Left hindlimb (tissue), 1 donor: ENCODE results near the gene PRUNE2.

ENCODE experiments used
- DNase-seq: peaks from one replicate; pipeline ENCODE4 v3.0.0-alpha.2; 2018

The PRUNE2 gene

DNA sequence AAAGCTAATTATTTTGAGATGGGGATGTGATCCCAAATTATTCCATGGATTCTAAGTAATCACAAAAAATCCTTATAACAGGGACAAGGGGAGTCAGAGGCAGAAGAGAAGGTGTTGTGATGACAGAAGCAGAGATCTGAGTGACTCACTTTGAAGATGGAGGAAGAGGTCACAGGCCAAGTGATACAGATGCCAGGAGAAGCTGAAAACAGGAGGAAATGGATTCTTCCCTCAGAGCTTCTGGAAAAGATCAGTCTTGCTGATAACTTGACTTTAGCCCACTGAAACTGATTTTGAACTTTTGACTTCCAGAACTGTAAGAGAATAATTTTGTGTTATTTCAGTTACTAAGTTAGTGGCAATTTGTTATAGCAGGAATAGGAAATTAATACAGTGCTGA lies 341.6 kb downstream of the PRUNE2 start:
- no peak for DNase-seq

DNA sequence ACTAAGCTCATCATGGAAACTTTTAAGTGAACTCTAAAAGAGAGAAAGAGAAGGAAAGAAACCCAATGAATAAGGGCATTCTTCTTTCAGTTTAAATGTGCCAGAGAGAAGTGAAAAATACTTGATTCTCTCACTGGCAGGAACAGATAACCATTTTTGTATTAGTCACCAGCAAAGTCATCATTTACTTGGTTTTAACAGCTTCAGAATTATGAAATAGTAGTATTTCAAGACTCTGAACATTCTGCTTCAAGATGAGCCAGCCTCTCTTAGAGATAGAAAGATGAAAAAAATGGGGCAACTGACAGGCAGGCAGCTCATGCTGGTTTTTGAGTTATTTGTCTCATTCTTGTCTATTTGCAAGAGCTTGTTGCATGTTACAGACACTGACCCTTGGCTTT lies 343.4 kb downstream of the PRUNE2 start:
- DNase-seq: no peak

DNA sequence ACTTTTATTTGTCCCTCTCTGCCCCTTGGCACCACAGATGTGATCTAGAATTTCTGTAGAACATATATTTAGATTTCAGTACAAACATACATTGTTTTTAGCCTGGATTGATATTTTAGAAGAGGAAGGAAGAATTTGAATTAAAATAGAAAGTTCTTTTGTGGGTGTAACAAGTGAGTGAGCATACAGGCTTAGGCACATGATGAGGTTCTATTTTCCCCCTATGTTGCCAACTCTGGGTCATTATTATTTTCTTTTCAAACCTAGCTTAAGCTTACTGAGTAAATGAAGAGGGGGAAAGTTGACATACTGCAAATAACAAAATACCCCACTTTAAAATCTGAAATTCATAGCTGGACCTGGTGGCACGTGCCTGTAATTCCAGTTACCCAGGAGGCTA lies 344.0 kb downstream of the PRUNE2 start:
- DNase-seq: no peak
